ENCODE results near the gene FBXW11. TPM values are rescaled to one million over a fixed set of nuclear protein-coding genes. Genes with fewer than 3 reads are reported as not detected.
"Not testable (repeated sequence)": the region's sequence is repeated elsewhere in the genome, so short reads cannot be mapped to it uniquely, and the experiment has no call there.

Gene FBXW11
- total and polyA plus RNA-seq, 2 donors (not counting 1 experiment from before 2014, with no cell fraction given) = 19.7 to 62.4 TPM

DNA sequence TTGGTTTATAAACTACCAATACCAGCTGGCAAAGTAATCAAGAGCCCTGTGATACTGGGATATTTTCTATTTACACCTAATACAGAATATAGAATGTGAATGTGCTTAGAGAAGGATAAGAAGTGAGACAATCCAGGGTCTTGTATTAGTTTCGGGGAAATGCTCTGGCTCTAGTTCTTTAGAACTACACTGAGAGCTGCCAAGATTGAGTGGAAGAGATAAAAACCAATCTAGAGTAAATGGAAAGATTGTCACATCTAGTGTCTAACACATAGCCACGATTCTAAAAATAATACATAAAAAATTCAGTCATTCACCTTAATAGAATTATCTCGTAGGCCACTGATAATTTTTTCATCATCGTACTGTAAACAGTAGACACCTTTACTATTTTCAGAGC lies 115.3 kb downstream of the FBXW11 start:
- Mint-ChIP-seq H3K4me1 (no peaks in the 10 kb centered on the region), H3K27ac (no peak overlapping the region), H3K4me3 (no peak overlapping the region), H3K27me3 (no peaks in the 10 kb centered on the region), H3K9me3 (ENCODE audit: insufficient read depth) (no peaks in the 10 kb centered on the region)
- H3K4me3 ChIP-seq (ENCODE audit: control extremely low read depth in 1 of 5, extremely low read depth in 1 of 5, insufficient read depth in 1 of 5, low read depth in 2 of 5, low read length in 4 of 5) = no peak overlapping the region
- 90% methylated on average over 2 of the region's 4 CpGs for WGBS (ENCODE audit: insufficient coverage)
- no peak overlapping the region for H3K27ac ChIP-seq (ENCODE audit: low read length in 2 of 2)
- ATAC-seq (ENCODE audit: low read depth) = no peak
- no peak overlapping the region for H3K4me2 ChIP-seq (replicated peaks; ENCODE audit: low read depth, low read length, poor library complexity, severe bottlenecking)
- peaks cover 10% of the 10 kb centered on the region for H4K20me1 ChIP-seq (ENCODE audit: control insufficient read depth, insufficient read depth, low read length, poor library complexity, severe bottlenecking)
- ChIA-PET POLR2A (no interaction called here), CTCF (interaction anchor here (1.3 to 1.9 kb wide), 2 partner anchors 16 to 17 kb away, joined by 4 to 7 read pairs; no protein-coding TSS in a partner anchor)
- no peaks in the 10 kb centered on the region for H3K9me3 ChIP-seq (ENCODE audit: control extremely low read depth in 1 of 3, control insufficient read depth in 2 of 3, insufficient read depth in 1 of 3, low read length in 2 of 3)
- H3K27me3 ChIP-seq (replicated peaks in 1 of 4; ENCODE audit: control extremely low read depth in 1 of 4, control insufficient read depth in 3 of 4, insufficient read depth in 4 of 4, low read length in 3 of 4) = no peaks in the 10 kb centered on the region
- no peak overlapping the region for H3K9ac ChIP-seq (ENCODE audit: low read length)
- no peak overlapping the region for H2AFZ ChIP-seq (ENCODE audit: insufficient read depth, low read depth, low read length, poor library complexity, severe bottlenecking)
- TF ChIP-seq, protein P1, sequence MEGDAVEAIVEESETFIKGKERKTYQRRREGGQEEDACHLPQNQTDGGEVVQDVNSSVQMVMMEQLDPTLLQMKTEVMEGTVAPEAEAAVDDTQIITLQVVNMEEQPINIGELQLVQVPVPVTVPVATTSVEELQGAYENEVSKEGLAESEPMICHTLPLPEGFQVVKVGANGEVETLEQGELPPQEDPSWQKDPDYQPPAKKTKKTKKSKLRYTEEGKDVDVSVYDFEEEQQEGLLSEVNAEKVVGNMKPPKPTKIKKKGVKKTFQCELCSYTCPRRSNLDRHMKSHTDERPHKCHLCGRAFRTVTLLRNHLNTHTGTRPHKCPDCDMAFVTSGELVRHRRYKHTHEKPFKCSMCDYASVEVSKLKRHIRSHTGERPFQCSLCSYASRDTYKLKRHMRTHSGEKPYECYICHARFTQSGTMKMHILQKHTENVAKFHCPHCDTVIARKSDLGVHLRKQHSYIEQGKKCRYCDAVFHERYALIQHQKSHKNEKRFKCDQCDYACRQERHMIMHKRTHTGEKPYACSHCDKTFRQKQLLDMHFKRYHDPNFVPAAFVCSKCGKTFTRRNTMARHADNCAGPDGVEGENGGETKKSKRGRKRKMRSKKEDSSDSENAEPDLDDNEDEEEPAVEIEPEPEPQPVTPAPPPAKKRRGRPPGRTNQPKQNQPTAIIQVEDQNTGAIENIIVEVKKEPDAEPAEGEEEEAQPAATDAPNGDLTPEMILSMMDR (IDR thresholded peaks at IDR 0.05) = no peak
- no peak for TF ChIP-seq EZH2 (IDR thresholded peaks at IDR 0.05; ENCODE audit: borderline replicate concordance, insufficient read depth, low read depth, low read length, poor library complexity, severe bottlenecking)
- DNase-seq = no peak
- no peaks in the 10 kb centered on the region for H3K4me1 ChIP-seq (ENCODE audit: control insufficient read depth in 2 of 2, insufficient read depth in 2 of 2, low read length in 2 of 2)
- peaks cover 14 to 69% of the 10 kb centered on the region in 2 experiments for H3K36me3 ChIP-seq (replicated peaks in 1 of 2; ENCODE audit: control extremely low read depth in 1 of 2, control insufficient read depth in 1 of 2, extremely low read depth in 1 of 2, insufficient read depth in 2 of 2, low read length in 1 of 2)
- no peaks in the 10 kb centered on the region for H3K79me2 ChIP-seq (ENCODE audit: control insufficient read depth, insufficient read depth, low read length)
- intact Hi-C loops (cut with micrococcal nuclease) = no loop called here

- TF ChIP-seq EZH2 (IDR thresholded peaks at IDR 0.05; ENCODE audit: borderline replicate concordance, insufficient read depth, low read depth, low read length, poor library complexity, severe bottlenecking) = no peak
- TF ChIP-seq, protein P1 (IDR thresholded peaks at IDR 0.05) = no peak
- no peaks in the 10 kb centered on the region for H3K9me3 ChIP-seq (ENCODE audit: control extremely low read depth in 1 of 3, control insufficient read depth in 2 of 3, insufficient read depth in 1 of 3, low read length in 2 of 3)
- intact Hi-C loops (cut with micrococcal nuclease) = no loop called here
- peaks cover 10% of the 10 kb centered on the region for H4K20me1 ChIP-seq (ENCODE audit: control insufficient read depth, insufficient read depth, low read length, poor library complexity, severe bottlenecking)
- no peak overlapping the region for H3K4me3 Mint-ChIP-seq
- no peaks in the 10 kb centered on the region for H3K27me3 ChIP-seq (replicated peaks in 1 of 4; ENCODE audit: control extremely low read depth in 1 of 4, control insufficient read depth in 3 of 4, insufficient read depth in 4 of 4, low read length in 3 of 4)
- no peak overlapping the region for H3K27ac Mint-ChIP-seq
- H3K4me1 Mint-ChIP-seq = no peaks in the 10 kb centered on the region
- H3K27ac ChIP-seq (ENCODE audit: low read length in 2 of 2) = no peak overlapping the region
- peaks cover 3 to 65% of the 10 kb centered on the region in 2 experiments for H3K36me3 ChIP-seq (replicated peaks in 1 of 2; ENCODE audit: control extremely low read depth in 1 of 2, control insufficient read depth in 1 of 2, extremely low read depth in 1 of 2, insufficient read depth in 2 of 2, low read length in 1 of 2)
- ATAC-seq (ENCODE audit: low read depth) = no peak
- no peak for DNase-seq
- H2AFZ ChIP-seq (ENCODE audit: insufficient read depth, low read depth, low read length, poor library complexity, severe bottlenecking) = no peak overlapping the region
- H3K9ac ChIP-seq (ENCODE audit: low read length) = no peak overlapping the region
- peaks cover 3% of the 10 kb centered on the region for H3K79me2 ChIP-seq (ENCODE audit: control insufficient read depth, insufficient read depth, low read length)
- no peak overlapping the region for H3K4me3 ChIP-seq (ENCODE audit: control extremely low read depth in 1 of 5, extremely low read depth in 1 of 5, insufficient read depth in 1 of 5, low read depth in 2 of 5, low read length in 4 of 5)
- POLR2A ChIA-PET = no interaction called here
- H3K9me3 Mint-ChIP-seq (ENCODE audit: insufficient read depth) = no peaks in the 10 kb centered on the region
- H3K4me2 ChIP-seq (replicated peaks; ENCODE audit: low read depth, low read length, poor library complexity, severe bottlenecking) = no peak overlapping the region
- H3K27me3 Mint-ChIP-seq = no peaks in the 10 kb centered on the region
- CTCF ChIA-PET = interaction anchor here (0.6 kb wide), 1 partner anchor 1110 kb away, joined by 3 read pairs; no protein-coding TSS in a partner anchor
- 100% methylated on average over 1 of the region's 3 CpGs for WGBS (ENCODE audit: insufficient coverage)
- H3K4me1 ChIP-seq (ENCODE audit: control insufficient read depth in 2 of 2, insufficient read depth in 2 of 2, low read length in 2 of 2) = no peaks in the 10 kb centered on the region
Observed at GRCh38 chr5:171888051-171888481, 118.4 kb downstream of the FBXW11 start.

- H3K27me3 ChIP-seq (replicated peaks in 1 of 4; ENCODE audit: control extremely low read depth in 1 of 4, control insufficient read depth in 3 of 4, insufficient read depth in 4 of 4, low read length in 3 of 4); H3K4me1 Mint-ChIP-seq; intact Hi-C loops (cut with micrococcal nuclease); H3K27me3 Mint-ChIP-seq; H3K4me1 ChIP-seq (ENCODE audit: control insufficient read depth in 2 of 2, insufficient read depth in 2 of 2, low read length in 2 of 2); H2AFZ ChIP-seq (ENCODE audit: insufficient read depth, low read depth, low read length, poor library complexity, severe bottlenecking); H3K27ac Mint-ChIP-seq; H3K4me3 ChIP-seq (ENCODE audit: control extremely low read depth in 1 of 5, extremely low read depth in 1 of 5, insufficient read depth in 1 of 5, low read depth in 2 of 5, low read length in 4 of 5); POLR2A ChIA-PET; H3K4me2 ChIP-seq (replicated peaks; ENCODE audit: low read depth, low read length, poor library complexity, severe bottlenecking); H3K9me3 ChIP-seq (ENCODE audit: control extremely low read depth in 1 of 3, control insufficient read depth in 2 of 3, insufficient read depth in 1 of 3, low read length in 2 of 3); H3K9ac ChIP-seq (ENCODE audit: low read length); ATAC-seq (ENCODE audit: low read depth); H3K9me3 Mint-ChIP-seq (ENCODE audit: insufficient read depth); H3K4me3 Mint-ChIP-seq; H3K79me2 ChIP-seq (ENCODE audit: control insufficient read depth, insufficient read depth, low read length); CTCF ChIA-PET; H4K20me1 ChIP-seq (ENCODE audit: control insufficient read depth, insufficient read depth, low read length, poor library complexity, severe bottlenecking); DNase-seq; H3K27ac ChIP-seq (ENCODE audit: low read length in 2 of 2): not testable (repeated sequence)
- peaks cover 4 to 54% of the 10 kb centered on the region in 2 experiments for H3K36me3 ChIP-seq (replicated peaks in 1 of 2; ENCODE audit: control extremely low read depth in 1 of 2, control insufficient read depth in 1 of 2, extremely low read depth in 1 of 2, insufficient read depth in 2 of 2, low read length in 1 of 2)
- WGBS (ENCODE audit: insufficient coverage) = no CpG with 5 or more reads among the region's 2 CpGs
Observed at GRCh38 chr5:171886037-171886436, 120.4 kb downstream of the FBXW11 start.
